Memory B cell (primary cell): ENCODE data around the gene CEP95.

ENCODE experiments used
- ATAC-seq: fragments of 150-1000 bp; cut with Tn5 transposase; 2 replicates; pipeline ENCODE4 v1.10.0; 2021; ENCODE audit warnings: low read depth, mild to moderate bottlenecking, moderate library complexity
- DNase-seq, 2 donors: peaks; one replicate each; pipeline ENCODE4 v3.0.0; 2022; ENCODE audit warnings: low spot score in 2 of 2
- H3K27ac Mint-ChIP-seq: one replicate; pipeline ENCODE4 v1.8.0; 2022; ENCODE audit warnings: mild to moderate bottlenecking, moderate library complexity, mixed read lengths
- H3K27me3 Mint-ChIP-seq: one replicate; pipeline ENCODE4 v1.8.0; 2022; ENCODE audit warnings: mixed read lengths
- H3K36me3 Mint-ChIP-seq: one replicate; pipeline ENCODE4 v1.8.0; 2022; ENCODE audit warnings: mild to moderate bottlenecking, mixed read lengths
- H3K4me1 Mint-ChIP-seq: one replicate; pipeline ENCODE4 v1.8.0; 2022; ENCODE audit warnings: mixed read lengths
- H3K4me3 Mint-ChIP-seq: one replicate; pipeline ENCODE4 v1.8.0; 2022; ENCODE audit warnings: mild to moderate bottlenecking, moderate library complexity, mixed read lengths
- H3K9me3 Mint-ChIP-seq: one replicate; pipeline ENCODE4 v1.8.0; 2022; ENCODE audit warnings: mixed read lengths

Gene CEP95

DNA sequence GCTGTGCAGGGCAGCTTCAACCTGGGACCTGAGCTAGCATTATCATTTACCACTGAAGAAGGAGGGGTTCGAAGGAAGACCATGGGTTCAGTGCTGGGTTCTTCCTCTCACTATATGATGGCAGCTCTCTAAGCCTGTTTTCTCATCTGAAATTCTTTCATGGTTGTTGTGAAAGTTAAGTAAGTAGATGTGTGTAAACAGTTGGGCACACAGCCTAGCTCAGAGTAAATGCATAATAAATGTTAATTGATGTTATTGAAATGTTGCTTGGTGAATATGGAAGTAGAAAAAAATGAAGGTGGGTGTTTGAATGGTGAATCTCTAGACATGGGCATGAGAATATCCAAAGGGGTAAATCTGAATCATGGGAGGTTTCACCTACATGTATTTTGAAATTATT lies 9.1 kb downstream of the CEP95 start:
- Mint-ChIP-seq H3K4me1 (peaks cover 15% of the 10 kb centered on the region), H3K9me3 (no peaks in the 10 kb centered on the region), H3K36me3 (peaks cover 24% of the 10 kb centered on the region), H3K27ac (no peak overlapping the region), H3K4me3 (no peak overlapping the region), H3K27me3 (no peaks in the 10 kb centered on the region)
- ATAC-seq: no peak
- no peak for DNase-seq

DNA sequence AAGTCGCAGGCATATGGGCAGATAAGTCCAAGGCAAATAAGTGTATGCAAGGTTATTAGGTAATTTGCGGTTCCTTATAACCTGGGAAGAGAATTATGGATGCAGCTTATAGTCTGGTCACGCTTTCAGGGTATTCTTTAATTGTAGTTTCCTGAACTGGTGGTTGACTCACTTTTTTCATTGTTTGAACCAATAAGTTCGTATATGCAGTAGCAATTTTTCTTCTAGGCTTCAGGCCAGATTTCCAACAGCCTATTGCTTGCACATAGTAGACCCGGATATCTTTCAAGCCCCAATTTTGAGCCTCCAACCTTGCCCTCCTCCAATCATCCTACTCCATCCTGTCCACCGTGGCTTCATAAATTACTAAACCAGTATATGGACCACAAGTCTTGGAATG lies 12.8 kb downstream of the CEP95 start:
- peaks cover 13% of the 10 kb centered on the region for H3K4me1 Mint-ChIP-seq
- no peaks in the 10 kb centered on the region for H3K9me3 Mint-ChIP-seq
- DNase-seq (no peak), ATAC-seq (no peak)
- no peaks in the 10 kb centered on the region for H3K27me3 Mint-ChIP-seq
- no peak overlapping the region for H3K27ac Mint-ChIP-seq
- H3K36me3 Mint-ChIP-seq: peaks cover 24% of the 10 kb centered on the region
- no peak overlapping the region for H3K4me3 Mint-ChIP-seq

DNA sequence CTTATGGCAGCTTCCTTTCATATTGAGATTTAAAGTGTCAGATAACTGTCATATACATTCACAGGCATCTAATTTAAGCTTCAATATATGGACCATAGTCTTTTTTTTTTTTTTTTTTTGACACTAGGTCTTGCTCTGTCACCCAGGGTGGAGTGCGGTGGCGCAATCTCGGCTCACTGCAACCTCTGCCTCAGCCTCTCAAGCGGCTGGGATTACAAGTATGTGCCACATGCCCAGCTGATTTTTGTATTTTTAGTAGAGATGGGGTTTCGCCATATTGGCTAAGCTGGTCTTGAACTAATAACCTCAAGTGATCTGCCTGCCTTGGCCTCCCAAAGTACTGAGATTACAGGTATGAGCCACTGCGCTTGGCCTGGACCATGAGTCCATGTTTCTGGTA lies 13.6 kb downstream of the CEP95 start:
- ATAC-seq: no peak
- no peaks in the 10 kb centered on the region for H3K9me3 Mint-ChIP-seq

DNA sequence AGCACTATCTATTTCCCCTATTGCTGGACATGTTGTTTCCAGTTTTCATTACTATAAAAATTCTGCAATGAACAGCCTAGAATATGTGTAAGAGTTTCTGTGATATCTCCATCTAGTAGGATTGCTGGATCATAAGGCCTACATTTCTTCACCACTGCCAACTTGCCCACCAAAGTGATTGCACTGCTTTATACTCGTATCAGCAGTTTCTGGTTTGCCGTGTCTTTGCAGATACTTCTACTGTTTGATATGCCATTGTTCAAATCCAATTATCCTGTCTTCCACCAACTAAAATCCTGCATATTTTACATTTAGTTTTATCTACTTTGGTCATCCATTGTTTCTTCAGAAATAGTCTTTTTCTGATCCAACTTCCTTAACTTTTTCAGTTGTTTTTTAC lies 21.1 kb downstream of the CEP95 start:
- H3K9me3 Mint-ChIP-seq: no peaks in the 10 kb centered on the region
- no peak overlapping the region for H3K4me3 Mint-ChIP-seq
- no peak overlapping the region for H3K27ac Mint-ChIP-seq
- H3K36me3 Mint-ChIP-seq: peaks cover 42% of the 10 kb centered on the region
- no peaks in the 10 kb centered on the region for H3K27me3 Mint-ChIP-seq
- no peaks in the 10 kb centered on the region for H3K4me1 Mint-ChIP-seq
- no peak for ATAC-seq
- DNase-seq: no peak

More for the DNA sequence above, 13.6 kb downstream of the CEP95 start:
- Mint-ChIP-seq H3K4me3 (no peak overlapping the region), H3K27ac (no peak overlapping the region), H3K4me1 (peaks cover 8% of the 10 kb centered on the region), H3K36me3 (peaks cover 22% of the 10 kb centered on the region), H3K27me3 (no peaks in the 10 kb centered on the region)
- DNase-seq: no peak

DNA sequence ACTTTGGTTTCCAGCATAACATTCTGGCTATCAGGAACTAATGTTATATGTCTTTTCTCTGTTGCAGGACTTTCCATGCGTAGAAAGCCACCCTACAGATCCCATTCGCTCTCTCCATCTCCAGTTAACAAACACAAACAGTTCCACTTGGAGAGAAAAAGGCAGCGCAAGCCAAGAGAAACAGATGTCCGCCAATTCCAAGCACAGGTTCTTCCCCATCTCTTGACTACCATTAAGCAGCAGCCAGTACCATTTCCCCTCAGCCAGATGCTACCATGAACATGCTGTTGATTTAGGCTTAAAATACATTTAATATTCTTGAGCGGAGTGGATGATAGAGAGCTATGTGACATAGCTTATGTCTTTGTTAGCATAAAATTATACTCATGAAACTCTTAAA lies 22.4 kb downstream of the CEP95 start:
- Mint-ChIP-seq H3K27ac (peak overlapping the region; percentile 14), H3K4me3 (no peak overlapping the region), H3K27me3 (no peaks in the 10 kb centered on the region), H3K4me1 (no peaks in the 10 kb centered on the region), H3K36me3 (peaks cover 41% of the 10 kb centered on the region), H3K9me3 (no peaks in the 10 kb centered on the region)
- DNase-seq (no peak), ATAC-seq (no peak)

DNA sequence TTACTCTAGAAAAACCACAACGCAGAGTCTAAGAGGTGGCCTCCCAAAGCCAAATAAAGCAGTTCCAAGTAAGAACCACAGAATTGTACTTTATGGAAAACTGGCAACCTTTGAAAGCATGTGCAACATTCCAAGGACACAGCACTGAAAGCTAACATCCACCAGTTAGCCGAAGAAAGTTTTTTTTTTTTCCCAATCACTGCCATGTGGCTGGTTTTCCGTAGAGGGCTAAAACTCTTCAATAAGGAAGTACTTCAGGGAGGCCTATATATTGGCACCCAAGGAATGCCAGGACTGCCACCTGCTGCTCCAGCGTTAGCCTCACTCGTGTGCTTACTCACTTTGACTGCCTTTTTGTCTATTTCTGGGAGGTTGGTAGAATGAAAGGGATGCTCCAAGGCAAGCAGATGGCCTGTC lies 25.2 kb downstream of the CEP95 start:
- no peak overlapping the region for H3K4me3 Mint-ChIP-seq
- no peak for ATAC-seq
- H3K27ac Mint-ChIP-seq: no peak overlapping the region
- peaks cover 44% of the 10 kb centered on the region for H3K36me3 Mint-ChIP-seq
- H3K27me3 Mint-ChIP-seq: no peaks in the 10 kb centered on the region
- H3K4me1 Mint-ChIP-seq: peaks cover 2% of the 10 kb centered on the region
- H3K9me3 Mint-ChIP-seq: no peaks in the 10 kb centered on the region
- DNase-seq: no peak

DNA sequence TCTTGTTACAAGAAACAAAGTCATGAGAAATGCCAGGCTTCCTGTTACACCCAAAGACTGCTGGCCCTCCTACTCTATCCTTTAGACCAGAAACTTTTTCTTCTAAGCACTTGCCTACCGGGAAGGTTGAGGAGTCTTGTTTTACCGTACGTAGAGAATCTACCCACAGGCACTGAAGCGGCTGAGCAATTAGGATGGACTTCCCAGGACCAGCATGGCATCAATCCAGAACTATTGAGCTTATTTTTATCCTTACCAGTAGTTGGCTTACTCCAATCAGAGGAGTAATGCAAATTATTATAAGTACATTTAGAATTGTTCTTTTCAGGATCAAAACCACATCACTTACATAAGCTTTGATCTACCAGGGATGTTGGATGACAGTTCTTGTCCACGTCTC lies 25.6 kb downstream of the CEP95 start:
- Mint-ChIP-seq H3K27me3 (no peaks in the 10 kb centered on the region), H3K4me1 (peaks cover 2% of the 10 kb centered on the region), H3K36me3 (peaks cover 47% of the 10 kb centered on the region), H3K27ac (no peak overlapping the region), H3K9me3 (no peaks in the 10 kb centered on the region), H3K4me3 (no peak overlapping the region)
- no peak for ATAC-seq
- no peak for DNase-seq

DNA sequence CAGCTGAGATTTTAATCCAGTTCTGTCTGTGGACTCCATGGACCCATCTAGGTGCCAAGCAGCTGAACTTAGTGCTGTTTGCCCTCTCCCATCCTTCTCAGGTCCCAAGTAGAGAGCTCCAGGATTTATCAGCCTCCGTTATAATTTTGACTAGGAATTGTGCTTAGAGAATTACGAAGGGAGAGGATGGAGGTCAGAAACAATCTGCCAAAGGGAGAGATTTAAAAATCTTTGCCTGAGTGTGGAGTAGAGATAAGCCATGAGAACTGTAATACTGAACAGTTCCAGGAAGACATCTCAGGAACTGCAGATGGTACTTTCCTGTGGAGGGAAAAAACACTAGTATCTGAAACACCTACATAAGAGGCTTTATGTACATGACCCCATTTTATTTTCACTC lies 27.0 kb downstream of the CEP95 start:
- H3K36me3 Mint-ChIP-seq: peaks cover 45% of the 10 kb centered on the region
- no peaks in the 10 kb centered on the region for H3K9me3 Mint-ChIP-seq
- H3K4me1 Mint-ChIP-seq: peaks cover 2% of the 10 kb centered on the region
- H3K27me3 Mint-ChIP-seq: no peaks in the 10 kb centered on the region
- ATAC-seq: no peak
- no peak for DNase-seq
- H3K4me3 Mint-ChIP-seq: no peak overlapping the region
- H3K27ac Mint-ChIP-seq: peak overlapping the region; percentile 11

DNA sequence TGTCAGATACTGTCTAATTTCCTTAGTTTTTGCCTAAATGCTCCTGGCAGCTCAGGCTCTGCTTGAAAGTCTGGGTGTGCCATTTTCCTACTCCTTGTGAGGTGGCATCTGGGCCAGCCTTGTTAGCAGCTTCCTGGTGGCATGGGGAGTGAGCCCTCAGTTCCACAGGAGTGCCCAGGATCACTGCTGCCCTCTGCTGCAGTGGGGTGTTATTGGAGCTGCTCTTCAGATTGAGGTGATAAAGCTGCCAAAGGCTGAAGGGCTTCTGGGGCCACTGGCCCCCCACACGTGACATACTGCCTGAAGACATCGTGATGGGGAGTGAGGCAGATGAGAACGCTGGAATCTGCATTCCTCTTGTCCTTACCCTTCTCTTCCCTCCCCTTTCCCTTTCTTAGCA lies 27.4 kb downstream of the CEP95 start:
- Mint-ChIP-seq H3K27ac (peak overlapping the region; percentile 11), H3K4me3 (no peak overlapping the region), H3K9me3 (no peaks in the 10 kb centered on the region), H3K36me3 (peaks cover 43% of the 10 kb centered on the region), H3K4me1 (peaks cover 2% of the 10 kb centered on the region), H3K27me3 (no peaks in the 10 kb centered on the region)
- ATAC-seq (no peak), DNase-seq (no peak)

DNA sequence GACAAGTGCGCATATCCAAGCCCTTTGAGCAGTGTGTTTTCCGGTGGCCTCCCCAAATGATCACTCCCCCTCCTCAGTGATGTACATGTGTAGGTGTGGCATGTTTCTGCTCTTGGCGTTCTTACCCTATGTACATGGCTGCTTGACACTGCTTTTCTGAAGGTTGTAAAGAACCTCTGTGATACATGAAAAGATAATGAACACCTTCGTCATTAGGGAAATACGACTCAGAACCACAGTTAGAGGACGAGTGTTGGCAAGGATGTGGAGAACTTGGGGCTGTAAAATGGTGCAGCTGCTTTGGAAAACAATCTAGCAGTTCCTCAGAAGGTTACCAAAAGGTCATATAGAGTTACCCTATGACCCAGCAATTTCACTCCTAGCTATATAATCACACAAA lies 28.6 kb downstream of the CEP95 start:
- no peaks in the 10 kb centered on the region for H3K27me3 Mint-ChIP-seq
- no peak for DNase-seq
- H3K36me3 Mint-ChIP-seq: peaks cover 36% of the 10 kb centered on the region
- H3K4me1 Mint-ChIP-seq: peaks cover 2% of the 10 kb centered on the region
- H3K27ac Mint-ChIP-seq: peak overlapping the region; percentile 43
- H3K4me3 Mint-ChIP-seq: no peak overlapping the region
- no peaks in the 10 kb centered on the region for H3K9me3 Mint-ChIP-seq
- ATAC-seq: no peak

DNA sequence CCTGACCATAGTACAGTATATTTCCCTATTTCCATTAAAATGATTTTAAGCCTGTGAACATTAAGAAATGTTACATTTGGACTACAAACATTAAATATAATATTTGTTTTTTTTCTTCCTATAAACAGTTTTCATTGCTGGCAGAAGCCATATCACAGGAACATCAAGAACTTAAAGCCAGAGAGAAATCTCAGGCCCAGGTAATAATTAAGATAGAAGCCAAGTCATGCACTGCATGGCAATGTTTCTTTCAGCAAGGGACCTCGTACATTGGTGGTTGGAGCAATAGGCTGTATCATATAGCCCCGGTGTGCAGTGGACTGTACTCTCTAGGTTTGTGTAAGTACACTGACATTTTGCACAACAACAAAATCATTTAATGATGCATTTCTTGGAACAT lies 30.1 kb downstream of the CEP95 start:
- no peak overlapping the region for H3K4me3 Mint-ChIP-seq
- H3K9me3 Mint-ChIP-seq: no peaks in the 10 kb centered on the region
- H3K4me1 Mint-ChIP-seq: peaks cover 2% of the 10 kb centered on the region
- ATAC-seq (no peak), DNase-seq (no peak)
- H3K27ac Mint-ChIP-seq: peak overlapping the region; percentile 51
- no peaks in the 10 kb centered on the region for H3K27me3 Mint-ChIP-seq
- H3K36me3 Mint-ChIP-seq: peaks cover 28% of the 10 kb centered on the region

DNA sequence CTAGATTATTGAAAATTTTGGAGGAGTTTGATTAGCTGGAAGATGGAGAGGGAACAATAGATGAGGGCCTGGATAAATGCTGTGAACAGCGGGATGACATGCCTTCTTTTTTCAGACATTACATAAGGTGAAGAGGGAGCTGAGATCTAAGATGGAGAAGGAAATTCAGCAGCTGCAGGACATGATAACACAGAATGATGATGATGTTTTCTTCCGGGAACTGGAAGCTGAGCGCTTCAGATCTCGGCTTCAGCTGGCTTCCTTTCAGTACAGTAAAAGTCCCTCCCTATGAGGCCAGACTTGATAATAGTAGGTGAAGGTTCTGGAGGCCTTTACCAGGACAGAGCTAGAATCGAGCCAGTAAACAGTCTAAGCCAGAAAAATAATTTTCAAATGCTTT lies 30.7 kb downstream of the CEP95 start:
- Mint-ChIP-seq H3K4me3 (no peak overlapping the region), H3K27me3 (no peaks in the 10 kb centered on the region), H3K27ac (peak overlapping the region; percentile 51), H3K4me1 (peaks cover 2% of the 10 kb centered on the region), H3K9me3 (no peaks in the 10 kb centered on the region), H3K36me3 (peaks cover 28% of the 10 kb centered on the region)
- ATAC-seq: no peak
- no peak for DNase-seq

DNA sequence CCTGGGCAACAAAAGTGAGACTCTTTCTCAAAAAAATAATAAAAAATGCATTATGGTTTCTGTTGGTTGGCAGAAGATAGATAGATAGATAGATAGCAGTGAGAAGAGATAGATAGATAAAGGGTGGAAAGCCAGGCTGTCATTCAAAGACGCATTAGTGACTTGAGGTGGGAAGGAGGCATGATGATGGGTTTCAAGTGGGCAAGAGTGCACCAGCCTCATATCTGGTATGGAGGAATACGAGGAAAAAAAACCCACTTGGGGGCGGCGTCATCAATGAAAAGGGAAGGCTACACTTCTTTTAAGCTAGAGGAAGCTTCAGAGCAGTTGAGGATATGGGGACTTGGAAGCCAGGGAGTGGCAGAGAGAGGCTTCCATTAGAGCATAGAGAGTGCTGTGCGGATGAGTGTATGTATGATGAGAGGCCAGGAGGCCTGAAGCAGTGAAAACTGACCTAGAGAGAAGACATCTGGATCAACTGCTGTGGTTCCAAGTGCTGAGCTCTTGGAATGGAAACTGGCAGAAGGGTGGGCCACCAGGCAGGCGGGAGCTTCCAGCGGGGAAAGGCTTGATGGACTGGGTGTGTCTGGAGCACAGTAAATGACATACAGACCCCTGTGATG lies 31.8 kb downstream of the CEP95 start:
- no peaks in the 10 kb centered on the region for H3K27me3 Mint-ChIP-seq
- DNase-seq (no peak), ATAC-seq (no peak)
- peaks cover 25% of the 10 kb centered on the region for H3K36me3 Mint-ChIP-seq
- no peak overlapping the region for H3K4me3 Mint-ChIP-seq
- H3K9me3 Mint-ChIP-seq: no peaks in the 10 kb centered on the region
- H3K27ac Mint-ChIP-seq: peak overlapping the region; percentile 17
- H3K4me1 Mint-ChIP-seq: peaks cover 2% of the 10 kb centered on the region

DNA sequence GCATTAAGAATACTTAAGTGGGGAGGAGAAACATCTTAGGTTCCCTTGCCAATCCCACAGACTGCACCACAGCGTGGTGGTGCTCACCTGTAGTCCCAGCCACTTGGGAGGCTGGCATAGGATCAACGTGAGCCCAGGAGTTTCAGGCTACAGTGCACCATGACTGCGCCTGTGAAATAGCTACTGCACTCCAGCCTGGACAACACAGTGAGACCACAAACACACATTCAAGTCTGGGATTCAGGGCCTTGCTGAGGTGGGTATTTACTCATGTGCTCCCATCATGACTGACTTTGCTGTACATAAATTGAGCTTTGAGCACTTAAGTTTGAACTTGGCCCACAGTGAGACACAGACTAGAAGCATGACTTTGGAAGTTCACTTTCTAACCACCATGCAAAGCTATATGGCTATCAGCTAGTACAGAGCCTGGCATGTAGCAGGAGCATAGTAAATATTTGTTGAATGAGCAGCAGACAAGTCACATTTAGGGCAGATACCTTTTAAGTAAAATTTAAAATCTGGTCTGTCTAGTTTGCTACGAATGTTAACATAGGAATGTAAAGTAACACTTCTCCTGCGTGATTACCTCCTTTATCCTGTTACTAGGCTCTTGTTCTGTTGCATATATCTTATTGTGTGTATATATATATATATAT lies 33.5 kb downstream of the CEP95 start:
- Mint-ChIP-seq H3K9me3 (no peaks in the 10 kb centered on the region), H3K27me3 (no peaks in the 10 kb centered on the region), H3K4me1 (peaks cover 2% of the 10 kb centered on the region), H3K27ac (no peak overlapping the region), H3K36me3 (peaks cover 19% of the 10 kb centered on the region), H3K4me3 (no peak overlapping the region)
- no peak for DNase-seq
- no peak for ATAC-seq

DNA sequence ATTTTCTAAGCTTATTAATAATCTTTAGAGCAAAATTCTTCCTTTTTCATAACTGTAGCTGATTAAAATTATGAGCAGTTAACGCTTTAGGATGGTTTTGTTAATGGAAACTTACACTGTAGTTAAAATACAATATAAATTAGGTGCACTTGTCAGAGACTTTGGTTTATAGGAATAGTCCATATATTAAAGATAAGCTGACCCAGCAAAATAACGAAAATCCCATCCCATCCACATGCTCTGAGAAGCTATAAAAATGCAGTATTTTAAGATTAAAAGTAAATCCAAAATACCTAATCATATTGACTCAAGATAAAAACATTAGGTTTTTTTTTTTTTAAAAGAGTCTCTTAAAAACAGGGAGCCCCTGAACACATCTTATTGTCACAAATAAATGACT lies 38.0 kb downstream of the CEP95 start:
- no peaks in the 10 kb centered on the region for H3K9me3 Mint-ChIP-seq
- ATAC-seq: no peak
- no peak overlapping the region for H3K27ac Mint-ChIP-seq
- H3K4me3 Mint-ChIP-seq: no peak overlapping the region
- no peak for DNase-seq
- H3K27me3 Mint-ChIP-seq: no peaks in the 10 kb centered on the region
- H3K36me3 Mint-ChIP-seq: peaks cover 12% of the 10 kb centered on the region
- no peaks in the 10 kb centered on the region for H3K4me1 Mint-ChIP-seq
